GM19468 (cell line): ENCODE results near the gene BCL2.

Source experiments
- ATAC-seq: cut with Tn5 transposase; IDR thresholded peaks from one replicate; pipeline ENCODE4 v1.9.1; 2021; ENCODE audit warnings: mild to moderate bottlenecking, moderate library complexity, moderate number of reproducible peaks; ENCODE audit not compliant: unreplicated experiment; ENCODE audit errors: extremely low read depth

The BCL2 gene

DNA sequence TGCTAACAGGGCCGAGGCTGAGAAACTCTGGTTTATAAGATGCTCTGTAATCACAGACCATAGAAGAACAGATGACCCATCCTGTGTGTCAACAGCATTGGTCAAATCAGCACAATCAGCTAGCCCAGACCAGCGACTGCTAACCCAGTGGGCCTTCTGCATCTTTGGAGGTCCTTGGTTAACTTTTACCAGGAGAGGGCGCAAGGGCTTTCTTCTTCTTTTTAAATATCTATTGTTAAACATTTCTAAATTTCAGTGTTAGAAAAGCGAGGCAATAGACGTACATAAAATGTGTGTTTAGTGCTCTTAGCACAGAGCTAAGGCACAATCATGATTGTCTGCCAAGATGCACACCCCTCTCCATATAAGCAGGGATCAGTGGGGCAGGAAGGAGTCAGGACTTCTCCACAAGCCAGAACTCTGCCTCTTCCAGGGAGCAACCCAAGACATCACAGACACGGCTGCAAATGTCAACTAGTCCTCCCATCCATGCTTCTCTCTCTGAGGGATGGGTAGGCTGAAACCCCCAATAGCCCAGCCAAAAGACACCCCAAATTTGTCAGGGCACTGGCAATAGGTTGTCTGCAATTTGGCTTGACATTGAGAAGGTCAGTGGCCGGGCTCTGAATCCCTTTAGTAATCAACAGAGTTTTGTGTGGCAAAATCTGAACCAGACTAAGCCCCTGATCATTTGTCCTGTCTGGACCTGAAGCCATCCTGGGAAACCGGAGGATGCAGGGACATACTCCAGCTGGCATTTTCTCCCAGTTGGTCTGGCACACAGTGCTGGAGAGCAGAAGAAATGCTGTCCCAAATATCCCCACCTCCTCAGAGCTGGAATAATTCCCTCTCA lies 188.2 kb downstream of the BCL2 start:
- no peak for ATAC-seq

DNA sequence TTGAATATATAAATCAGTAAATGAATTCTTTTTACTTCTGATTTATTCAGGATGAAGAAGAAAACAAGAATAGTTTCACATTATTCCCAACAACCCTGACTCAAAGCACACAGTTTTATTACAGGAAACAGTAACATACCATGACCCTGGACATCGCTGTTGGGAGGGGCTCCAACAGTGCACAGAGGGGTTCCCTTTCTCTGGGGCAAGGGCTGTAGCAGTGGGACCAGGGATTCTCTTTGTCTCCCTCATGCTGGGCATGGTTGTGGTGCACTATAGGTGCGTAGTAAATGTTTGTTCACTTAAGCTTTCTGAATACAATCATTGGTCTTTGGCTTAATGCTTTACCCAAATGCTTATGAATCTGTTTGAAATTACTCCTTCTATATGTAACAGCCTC lies 189.4 kb downstream of the BCL2 start:
- no peak for ATAC-seq

DNA sequence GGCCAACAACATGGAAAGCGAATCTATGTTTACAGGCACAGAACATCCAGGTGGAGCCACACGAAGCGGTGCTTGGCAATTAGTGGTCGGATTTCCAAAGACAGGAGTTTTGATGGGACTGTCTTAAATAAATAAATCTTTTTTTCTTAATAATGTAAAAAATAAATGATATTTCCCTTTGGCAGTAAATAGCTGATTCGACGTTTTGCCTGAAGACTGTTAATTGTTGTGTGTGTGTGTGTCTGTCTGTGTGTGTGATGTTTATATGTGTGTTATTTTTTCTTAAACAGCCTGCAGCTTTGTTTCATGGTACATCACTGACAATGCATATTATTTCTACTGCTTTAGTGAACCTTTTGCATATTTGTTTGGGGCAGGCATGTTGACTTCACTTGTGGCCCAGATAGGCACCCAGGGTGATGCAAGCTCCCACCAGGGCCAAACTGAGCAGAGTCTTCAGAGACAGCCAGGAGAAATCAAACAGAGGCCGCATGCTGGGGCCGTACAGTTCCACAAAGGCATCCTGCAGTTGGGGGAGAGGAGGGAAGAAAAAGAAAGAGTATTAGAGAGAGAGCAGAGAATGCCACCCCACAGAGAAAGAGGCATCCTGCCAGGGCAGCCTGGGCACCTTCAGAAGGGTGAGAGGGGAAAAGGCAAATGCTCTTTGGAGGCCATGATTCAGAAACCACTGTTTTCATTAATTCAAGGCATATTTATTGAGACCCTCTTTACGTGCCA lies 191.2 kb downstream of the BCL2 start:
- no peak for ATAC-seq

DNA sequence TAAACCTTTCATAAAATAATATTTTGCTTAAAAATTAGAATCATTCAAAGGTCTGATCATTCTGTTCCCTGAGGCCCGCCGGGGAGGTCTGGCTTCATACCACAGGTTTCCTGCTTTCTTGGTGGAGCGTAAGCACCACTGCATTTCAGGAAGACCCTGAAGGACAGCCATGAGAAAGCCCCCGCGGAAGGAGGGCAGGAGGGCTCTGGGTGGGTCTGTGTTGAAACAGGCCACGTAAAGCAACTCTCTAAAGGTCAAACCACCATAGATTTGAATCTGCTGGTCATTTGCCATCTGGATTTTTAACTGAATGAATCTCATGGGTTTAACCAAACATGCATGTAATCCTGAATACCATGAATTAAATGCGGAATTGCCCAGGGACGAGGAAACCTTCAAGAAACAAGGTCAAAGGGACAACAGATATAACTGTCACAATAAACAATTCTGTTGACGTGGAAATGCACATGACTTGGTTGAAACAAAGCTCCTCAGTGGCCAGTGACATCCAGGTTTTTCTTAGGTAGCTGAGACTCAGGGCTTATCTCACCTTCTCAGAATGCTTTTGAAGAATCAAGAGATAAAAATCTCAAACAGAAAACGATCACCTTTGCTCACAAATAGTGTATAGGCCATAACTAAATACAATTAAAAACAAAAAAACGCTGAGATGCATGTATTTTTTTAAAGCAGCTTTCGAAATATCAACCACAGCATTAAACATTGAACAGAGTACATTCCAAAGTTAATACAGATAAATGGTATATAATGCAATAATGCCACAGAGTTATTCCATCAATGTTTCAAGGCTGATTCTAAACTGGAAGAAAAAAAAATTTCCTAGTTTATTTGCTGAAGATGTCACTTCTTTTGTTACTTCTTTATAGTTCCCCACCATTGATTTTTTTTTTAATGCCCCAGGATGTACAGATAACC lies 193.2 kb downstream of the BCL2 start:
- ATAC-seq, result no peak

DNA sequence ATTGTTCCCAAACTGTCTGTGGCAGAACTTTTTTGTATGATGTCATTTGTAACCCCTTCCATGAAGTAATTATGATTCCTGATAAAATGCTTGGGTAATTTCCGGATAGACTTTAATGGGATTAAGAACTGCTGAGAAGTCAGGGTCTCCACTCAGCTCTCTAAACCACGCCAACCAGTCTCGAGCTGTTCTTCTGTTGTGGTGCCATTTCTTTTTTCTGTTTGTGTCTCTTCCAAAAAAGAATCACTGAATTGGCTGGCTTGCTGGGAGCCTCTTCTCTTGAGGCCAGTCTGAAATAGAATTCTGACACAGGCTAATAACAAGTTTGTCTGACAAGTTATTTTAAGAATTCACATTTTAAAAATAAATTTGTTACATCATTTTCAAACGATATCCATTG lies 198.9 kb downstream of the BCL2 start:
- no peak for ATAC-seq

DNA sequence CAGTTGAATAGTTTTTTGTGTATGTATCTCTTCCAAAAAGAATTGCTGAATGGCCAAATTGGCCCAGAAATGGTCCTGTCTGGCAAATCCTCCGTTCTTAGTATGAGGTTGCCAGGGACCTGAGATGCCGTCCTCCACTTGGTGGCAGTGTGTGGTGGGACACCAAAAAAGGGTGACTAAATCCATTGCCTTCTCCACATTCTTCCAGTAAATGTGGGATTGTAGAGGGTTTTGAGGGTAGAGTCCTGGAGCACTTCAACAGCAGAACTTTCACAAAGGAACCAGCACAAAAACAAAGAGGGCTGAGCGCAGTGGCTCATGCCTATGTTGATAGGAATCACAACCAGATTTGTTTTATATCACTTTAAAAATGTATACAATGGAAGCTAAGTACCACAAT lies 199.9 kb downstream of the BCL2 start:
- ATAC-seq, result no peak

DNA sequence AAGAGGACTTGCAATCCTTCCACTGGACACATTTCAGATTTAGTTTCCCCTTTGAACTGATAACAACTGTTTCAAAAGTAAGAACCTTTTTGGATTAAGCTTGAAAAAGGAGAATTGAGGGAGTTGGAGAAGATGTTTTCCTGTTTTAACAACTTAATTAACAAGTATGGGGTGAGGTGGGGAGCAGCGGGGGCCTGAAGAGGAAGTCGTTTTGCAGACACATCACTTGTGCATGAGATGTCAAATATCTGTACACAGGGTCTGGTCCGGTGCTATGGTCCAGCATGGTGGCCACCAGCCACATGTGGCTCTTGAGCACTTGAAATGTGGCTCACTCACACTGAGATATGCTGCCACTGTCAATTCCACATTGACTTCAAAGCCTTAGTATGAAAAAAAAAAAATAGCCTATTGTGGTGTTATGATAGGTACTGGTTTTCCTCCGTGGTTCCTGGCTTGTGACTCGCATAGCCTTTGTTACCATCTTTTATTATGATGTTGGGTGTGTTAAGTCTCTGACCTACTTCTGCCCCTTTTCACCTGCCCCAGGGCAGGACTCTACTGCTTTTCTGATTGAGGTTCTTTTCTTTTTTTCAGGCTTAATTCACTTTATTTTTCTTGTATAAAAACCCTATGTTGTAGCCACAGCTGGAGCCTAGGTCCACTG lies 205.5 kb downstream of the BCL2 start:
- no peak for ATAC-seq

DNA sequence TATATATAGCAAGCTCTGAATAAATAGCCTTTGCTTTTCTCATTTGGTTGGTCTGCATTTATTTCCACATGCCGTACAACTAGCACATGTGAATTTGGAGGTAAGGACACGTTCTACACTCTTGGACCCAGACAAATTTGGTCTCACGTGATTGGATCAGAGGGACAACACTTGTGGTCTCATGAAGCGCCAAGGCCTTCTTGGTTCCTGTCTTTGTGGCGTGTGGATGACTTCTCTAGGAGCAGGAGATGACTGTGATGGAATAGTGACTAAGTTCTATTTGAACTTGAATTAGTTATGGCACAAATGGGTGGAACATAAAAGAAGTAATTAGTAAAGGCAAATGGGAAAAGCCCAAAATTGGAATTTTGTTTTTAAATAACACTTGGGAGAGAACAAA lies 206.9 kb downstream of the BCL2 start:
- no peak for ATAC-seq

DNA sequence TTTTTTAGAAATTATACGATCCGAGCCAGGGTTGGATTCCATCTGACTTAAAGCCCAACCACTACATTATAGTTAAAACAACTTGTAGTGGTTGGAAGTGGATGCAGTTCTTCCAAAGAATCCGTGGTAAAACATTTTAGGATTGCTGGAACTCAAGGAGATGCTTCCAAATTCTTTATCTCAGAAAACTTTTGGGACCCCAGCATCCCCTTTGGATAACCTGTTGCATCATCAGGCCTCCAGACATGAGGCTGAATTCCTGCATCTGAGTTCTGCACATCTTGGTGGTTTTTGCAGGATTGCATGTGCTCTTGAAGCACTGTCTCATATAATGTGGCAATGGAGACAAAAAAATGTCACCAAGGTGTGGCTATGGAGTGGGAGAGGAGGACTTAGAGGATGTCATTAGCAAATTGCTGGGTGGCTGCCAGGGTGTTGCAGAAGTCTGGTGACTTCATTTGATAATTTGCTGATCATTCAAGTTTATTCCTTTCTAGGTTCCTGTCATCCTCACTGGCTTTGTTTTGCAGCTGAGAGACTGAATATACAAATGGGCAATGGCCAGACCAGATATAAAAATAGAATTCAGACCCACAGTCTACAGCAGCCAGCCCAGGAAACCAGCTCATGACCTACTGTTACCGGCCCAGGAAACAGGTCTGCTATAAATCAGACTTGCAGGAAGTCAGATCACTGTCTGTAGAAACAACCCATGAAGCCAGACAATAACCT lies 207.7 kb downstream of the BCL2 start:
- peak; percentile 42 for ATAC-seq

DNA sequence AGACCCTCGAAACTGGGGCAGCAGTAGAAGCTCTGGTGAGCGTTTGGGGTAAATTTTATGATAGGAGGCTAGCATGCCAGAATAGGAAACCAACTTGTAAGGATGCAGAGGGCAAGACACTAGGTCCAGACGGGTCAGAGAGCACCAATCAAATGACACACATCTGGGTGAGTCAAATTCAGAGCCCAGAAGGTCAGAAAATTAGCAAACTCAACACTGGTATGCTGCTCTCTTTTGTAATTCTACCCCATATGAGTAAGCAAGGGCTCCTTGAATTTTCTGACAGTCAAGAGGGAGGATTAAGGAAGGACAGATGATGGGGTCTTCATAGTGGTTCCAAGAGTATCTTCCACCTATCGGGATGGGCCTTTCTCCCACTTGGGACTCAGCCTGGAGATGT lies 209.8 kb downstream of the BCL2 start:
- ATAC-seq, result no peak

DNA sequence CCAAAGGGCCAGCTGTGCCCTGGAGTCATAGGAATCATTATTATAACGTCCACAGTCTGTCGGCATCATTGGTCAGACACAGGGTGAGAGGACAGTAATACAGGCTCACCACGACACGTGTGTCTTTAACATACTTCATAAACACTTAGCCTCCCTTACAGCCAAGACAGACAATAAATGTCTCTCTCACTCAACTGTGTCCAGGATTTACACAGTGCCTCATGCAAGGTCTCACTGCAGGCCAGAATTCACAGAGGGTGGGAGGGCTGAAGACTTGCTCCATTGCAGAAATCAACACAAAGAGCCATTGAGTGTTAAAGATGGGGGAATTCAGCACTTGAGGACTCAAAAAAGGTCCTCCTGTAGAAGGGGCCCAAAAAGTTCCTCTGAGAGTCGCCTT lies 210.5 kb downstream of the BCL2 start:
- ATAC-seq, result no peak

DNA sequence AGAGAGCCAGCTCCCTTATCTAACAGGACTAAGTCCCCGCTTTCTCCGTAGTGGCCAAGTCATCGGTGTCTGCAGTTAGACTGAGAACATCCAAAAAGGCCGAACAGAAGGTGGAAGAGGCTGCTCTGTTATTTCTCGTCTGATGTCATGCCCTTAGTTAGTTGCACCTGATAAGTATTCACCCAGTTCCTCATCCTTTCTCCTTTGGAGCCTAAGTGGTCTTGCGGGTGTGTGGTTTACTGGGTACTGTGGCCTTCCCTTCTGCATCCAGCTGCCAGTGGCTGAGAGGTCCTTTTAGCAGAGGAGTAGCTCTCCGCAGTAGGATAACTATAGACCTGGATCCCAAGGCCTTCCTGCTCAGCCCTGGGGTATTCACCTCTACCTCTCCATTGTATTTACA lies 211.6 kb downstream of the BCL2 start:
- no peak for ATAC-seq

DNA sequence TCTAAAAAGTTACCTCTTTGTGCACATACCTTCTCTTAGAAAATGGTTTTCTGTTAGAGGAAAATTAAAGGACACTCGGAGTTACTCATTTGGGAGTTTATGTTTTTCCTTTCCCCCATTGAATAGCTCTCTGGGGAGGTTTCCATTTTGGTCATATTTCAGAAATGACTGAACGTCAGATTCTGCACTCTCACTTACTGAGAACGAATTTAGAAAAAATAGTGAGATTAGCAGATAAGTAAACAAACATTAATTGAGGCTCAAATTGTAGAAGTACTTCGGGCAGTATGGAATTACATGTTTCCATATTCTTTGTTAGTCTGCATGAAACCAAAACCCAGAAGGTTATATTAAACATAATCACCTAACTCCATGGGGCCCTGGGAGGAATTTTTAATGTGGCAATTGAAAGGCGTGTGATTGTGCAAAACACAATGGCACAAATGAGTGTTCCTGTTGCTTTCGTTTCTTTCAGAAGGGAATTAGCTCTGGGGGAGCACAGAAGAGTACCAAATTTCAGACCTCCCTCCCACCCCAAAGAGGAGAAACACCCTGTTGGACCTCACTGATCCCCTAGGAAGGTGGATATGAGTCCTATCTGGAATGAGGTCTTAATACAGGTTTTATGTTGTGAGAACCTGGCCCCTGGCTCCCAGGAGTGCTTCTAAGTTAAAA lies 212.3 kb downstream of the BCL2 start:
- no peak for ATAC-seq

DNA sequence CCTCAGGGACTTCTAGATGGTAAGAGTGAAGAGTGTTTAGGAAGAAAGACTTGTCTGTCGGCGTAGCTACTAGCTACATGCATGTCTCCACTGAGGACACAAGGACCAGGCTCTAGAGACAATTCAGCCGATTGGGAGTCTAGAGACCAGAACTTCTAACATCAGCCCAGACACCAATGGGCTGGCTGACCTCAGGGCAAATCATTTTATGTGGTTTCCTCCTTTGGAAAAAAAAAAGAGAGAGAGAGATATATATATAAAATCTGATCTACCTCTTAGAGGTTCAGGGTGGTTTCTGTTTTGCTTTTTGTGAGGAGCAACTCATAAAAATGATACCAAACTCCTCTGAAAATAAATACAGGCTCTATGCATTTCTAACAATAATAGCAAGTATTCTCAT lies 212.8 kb downstream of the BCL2 start:
- ATAC-seq, result no peak

DNA sequence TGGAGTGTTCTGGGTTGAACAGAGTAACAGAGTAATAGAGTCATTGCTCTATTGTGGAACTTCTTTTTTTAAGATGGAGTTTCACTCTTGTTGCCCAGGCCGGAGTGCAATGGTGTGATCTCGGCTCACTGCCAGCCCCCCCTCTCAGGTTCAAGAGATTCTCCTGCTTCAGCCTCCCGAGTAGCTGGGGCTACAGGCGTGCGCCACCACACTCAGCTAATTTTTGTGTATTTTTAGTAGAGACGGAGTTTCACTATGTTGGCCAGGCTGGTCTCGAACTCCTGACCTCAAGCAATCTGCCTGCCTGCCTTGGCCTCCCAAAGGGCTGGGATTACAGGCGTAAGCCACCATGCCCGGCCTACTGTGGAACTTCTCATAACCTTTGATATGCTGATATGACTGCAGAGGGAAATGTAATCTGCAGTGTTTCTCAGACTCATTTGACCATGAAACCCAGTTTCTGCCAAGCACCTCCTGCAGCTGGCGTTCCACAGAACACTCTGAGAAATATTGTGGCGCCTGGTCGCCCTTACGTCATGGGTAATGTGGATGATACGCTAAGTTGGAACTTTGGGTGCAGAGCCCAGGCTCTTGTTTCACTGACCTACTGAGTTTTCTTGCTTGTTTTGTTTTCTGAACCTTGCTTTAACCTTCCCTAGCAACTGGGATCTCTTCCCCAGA lies 213.8 kb downstream of the BCL2 start:
- ATAC-seq, result peak; percentile 41

DNA sequence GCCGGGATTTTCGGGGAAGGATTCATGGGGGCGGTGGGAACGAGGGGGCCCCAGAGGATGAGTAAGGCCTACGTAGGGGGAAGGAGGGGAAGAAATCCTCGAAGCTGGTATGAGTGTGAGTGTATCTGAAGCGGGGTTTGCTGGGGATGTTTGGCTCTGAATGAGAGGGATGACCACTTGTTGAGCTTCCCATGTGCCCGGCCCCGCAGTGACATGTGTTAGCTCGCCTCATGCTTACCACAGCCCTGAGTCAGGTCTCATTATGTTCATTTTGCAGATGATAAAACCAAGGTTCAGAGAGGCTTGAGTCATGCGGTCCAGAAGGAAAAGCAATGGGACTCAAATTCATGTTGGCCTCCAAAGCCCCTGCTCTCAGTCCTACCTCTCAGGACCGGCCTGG lies 214.7 kb downstream of the BCL2 start:
- ATAC-seq, result no peak

DNA sequence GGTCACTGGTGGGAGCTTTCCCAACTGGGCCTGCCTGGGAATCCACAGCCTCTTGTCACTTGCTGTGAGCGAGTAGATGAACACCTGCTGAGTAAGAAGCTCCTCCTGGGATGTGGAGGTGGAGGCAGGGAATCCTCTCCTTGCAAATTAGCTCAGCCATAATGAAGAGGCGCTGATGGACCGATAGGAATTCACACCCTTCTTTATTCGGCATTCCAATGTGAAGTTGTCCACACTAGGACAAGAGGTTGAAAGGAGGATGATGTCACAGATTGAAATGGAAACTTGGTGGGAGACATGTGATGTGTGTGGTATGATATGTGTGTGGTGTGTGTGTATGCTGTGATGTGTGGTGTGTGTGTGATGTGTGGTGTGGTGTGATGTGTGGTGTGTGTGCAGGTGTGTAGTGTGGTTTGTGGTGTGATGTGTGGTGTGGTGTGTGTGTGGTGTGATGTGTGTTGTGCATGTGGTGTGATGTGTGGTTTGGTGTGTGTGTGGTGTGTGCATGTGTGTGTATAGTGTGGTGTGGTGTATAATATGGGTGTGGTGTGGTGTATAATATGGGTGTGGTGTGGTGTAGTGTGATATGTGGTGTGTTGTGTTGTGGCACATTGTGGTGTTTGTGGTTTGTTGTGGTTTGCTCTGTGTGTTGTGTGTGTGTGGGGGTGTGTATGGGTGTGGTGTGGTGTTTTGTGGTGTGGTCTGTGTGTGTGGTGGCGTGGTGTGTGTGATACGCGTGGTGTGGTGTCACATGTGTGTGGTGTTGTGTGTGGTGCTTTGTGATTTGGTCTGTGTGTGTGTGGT lies 216.4 kb downstream of the BCL2 start:
- no peak for ATAC-seq

DNA sequence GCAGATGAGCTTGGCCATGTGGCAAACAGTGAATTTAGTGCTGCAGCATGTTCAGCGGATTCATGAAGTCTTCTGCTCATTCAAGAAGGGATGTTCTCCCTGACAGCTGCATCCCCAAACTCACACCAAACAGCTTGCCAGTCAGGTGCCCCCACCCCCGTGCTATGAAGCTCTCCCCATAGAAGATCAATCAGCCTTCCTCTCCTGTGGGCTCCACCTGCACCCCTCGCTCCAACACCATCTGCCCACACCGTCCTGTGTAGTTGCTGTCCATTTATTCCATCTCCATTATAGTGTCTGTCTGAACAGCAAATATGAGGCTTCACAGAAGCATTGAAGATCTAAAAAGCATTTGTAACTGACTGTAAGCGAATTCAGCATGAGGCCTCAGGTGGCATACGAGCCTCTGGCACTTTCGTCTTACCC lies 218.9 kb downstream of the BCL2 start:
- ATAC-seq, result no peak
